ENCODE measurements around the gene SIPA1L3.

DNA sequence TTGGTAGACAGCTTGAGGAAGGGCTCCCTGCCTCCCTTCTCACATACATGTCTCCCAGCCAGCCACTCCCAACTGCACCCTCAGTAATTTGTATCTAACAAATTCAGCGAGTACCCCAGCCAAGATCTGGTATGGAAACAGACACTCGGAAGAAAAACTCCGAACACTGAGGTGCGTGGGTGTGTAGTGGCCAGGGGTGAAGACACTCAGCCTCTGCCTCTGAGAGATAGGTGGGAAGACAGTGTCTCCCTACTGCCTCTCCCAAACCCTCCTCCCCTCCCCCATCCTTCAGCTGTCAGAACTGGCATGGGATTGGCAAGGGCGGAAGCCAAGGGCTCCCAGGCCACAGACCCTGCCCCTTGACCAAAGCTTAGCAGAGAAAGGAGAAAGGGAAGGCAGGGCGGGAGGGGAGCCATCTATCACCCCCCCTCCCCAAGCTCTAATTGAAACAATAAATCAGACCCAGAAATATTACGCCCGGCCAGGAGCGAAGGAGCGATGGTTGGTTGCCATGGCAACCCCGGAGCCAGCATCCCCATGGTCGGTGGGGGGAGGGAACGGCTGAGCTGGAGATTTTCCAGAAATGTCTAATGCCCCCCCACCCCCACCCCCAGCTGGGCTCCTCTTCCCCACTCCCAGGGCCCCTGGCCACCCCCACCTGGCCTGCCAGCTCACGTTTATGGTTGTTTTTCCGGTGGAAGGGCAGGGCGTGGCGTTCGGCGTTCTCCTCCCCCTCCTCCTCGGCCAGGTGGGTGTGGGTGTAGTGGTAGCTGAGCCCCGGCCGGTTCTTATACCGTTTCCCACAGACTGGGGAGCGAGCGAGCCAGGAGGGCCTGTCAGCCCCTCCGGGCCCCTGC is 310.0 kb downstream of the SIPA1L3 start:
- TF ChIP-seq, protein P1, sequence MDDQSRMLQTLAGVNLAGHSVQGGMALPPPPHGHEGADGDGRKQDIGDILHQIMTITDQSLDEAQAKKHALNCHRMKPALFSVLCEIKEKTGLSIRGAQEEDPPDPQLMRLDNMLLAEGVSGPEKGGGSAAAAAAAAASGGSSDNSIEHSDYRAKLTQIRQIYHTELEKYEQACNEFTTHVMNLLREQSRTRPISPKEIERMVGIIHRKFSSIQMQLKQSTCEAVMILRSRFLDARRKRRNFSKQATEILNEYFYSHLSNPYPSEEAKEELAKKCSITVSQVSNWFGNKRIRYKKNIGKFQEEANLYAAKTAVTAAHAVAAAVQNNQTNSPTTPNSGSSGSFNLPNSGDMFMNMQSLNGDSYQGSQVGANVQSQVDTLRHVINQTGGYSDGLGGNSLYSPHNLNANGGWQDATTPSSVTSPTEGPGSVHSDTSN (IDR thresholded peaks at IDR 0.05; ENCODE audit: insufficient replicate concordance, low read depth, low read length), result no peak
- no peak for TF ChIP-seq ETV6 (conservative IDR thresholded peaks at IDR 0.05 in 1 of 2, IDR thresholded peaks at IDR 0.05 in 1 of 2; ENCODE audit: borderline replicate concordance in 1 of 2, low read depth in 1 of 2)
- TF ChIP-seq ATF3 (IDR thresholded peaks at IDR 0.05; ENCODE audit: borderline replicate concordance, extremely low read depth, low read depth, low read length), result no peak
- no peak for TF ChIP-seq RAD51 (IDR thresholded peaks at IDR 0.05)
- no peak for TF ChIP-seq NR2F1 (conservative IDR thresholded peaks at IDR 0.05)

Measured in GM12878 (cell line).